Thoracic aorta (tissue), 2 donors: ENCODE measurements around the gene TRIL. TPM values are rescaled to one million over a fixed set of nuclear protein-coding genes. Genes with fewer than 3 reads are reported as not detected.

Experiments used
- ATAC-seq: fragments of 150-250 bp; one replicate; pipeline ENCODE4 v1.8.0; 2017; ENCODE audit warnings: low read depth; ENCODE audit not compliant: insufficient number of reproducible peaks, low FRiP score
- DNase-seq: peaks from one replicate; pipeline ENCODE4 v3.0.0-alpha.2; 2020; ENCODE audit warnings: low spot score
- H3K27ac ChIP-seq, 2 donors: fragments of 200-600 bp; sonication (generic); 1 replicate in 1 of 2; 2 replicates in 1 of 2; pipeline ENCODE4 v1.5.1; 2016; ENCODE audit warnings: mild to moderate bottlenecking in 2 of 2, moderate library complexity in 2 of 2
- H3K27me3 ChIP-seq: fragments of 200-600 bp; sonication (generic); replicated peaks from 2 replicates; pipeline ENCODE4 v1.6.0; 2016; ENCODE audit warnings: mild to moderate bottlenecking; ENCODE audit not compliant: insufficient read depth
- H3K36me3 ChIP-seq: fragments of 200-600 bp; sonication (generic); one replicate; pipeline ENCODE4 v1.5.1; 2016
- H3K4me1 ChIP-seq, 2 donors: fragments of 200-600 bp; sonication (generic); 1 replicate in 1 of 2; 2 replicates in 1 of 2; pipeline versions ENCODE4 v1.5.1 to v1.6.0; 2016; ENCODE audit warnings: low read depth in 2 of 2, mild to moderate bottlenecking in 1 of 2; ENCODE audit not compliant: control insufficient read depth in 1 of 2
- H3K4me3 ChIP-seq: fragments of 200-600 bp; sonication (generic); 2 replicates; pipeline ENCODE4 v1.5.1; 2016; ENCODE audit warnings: mild to moderate bottlenecking
- H3K9me3 ChIP-seq: fragments of 200-600 bp; sonication (generic); 2 replicates; pipeline ENCODE4 v1.5.1; 2016
- total RNA-seq, 2 donors: library from RNA; depleted of rRNA; stranded (reverse); fragments of >200 nt; gene quantifications; one replicate each; pipeline versions ENCODE4 v1.1.0 to v1.2.3, GENCODE V29; 2016
- TF ChIP-seq, protein P1 (sequence below): fragments of 200-600 bp; sonication (generic); IDR thresholded peaks from one replicate; pipeline ENCODE4 v1.5.1; 2019; ENCODE audit warnings: antibody characterized with exemption

The TRIL gene
- total RNA-seq, 2 donors from 2014 or later: 0.49 to 2.6 TPM

DNA sequence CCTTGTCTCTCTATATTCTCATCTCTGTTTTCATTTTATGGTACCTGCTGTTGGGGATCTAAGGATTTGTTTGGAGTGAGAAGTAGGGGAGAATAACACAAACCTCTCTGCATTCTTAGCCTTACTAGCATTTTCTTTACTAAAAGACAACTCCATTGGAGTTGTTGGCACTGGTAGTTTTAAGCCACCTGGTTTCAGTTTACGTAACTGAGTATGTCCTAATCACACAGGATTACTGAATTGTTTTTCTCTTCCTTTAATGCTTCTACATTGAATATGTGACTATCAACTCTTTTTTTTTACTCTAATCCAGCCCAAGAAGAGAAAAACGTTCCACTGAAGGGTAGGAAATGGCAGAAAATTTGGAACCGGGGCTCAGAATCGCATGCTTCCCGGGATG is 30.0 kb upstream of the TRIL start:
- peak overlapping the region in 1 of 2 donors; percentile 28 for H3K27ac ChIP-seq
- H3K9me3 ChIP-seq: no peaks in the 10 kb centered on the region
- no peaks in the 10 kb centered on the region for H3K36me3 ChIP-seq
- TF ChIP-seq, protein P1, sequence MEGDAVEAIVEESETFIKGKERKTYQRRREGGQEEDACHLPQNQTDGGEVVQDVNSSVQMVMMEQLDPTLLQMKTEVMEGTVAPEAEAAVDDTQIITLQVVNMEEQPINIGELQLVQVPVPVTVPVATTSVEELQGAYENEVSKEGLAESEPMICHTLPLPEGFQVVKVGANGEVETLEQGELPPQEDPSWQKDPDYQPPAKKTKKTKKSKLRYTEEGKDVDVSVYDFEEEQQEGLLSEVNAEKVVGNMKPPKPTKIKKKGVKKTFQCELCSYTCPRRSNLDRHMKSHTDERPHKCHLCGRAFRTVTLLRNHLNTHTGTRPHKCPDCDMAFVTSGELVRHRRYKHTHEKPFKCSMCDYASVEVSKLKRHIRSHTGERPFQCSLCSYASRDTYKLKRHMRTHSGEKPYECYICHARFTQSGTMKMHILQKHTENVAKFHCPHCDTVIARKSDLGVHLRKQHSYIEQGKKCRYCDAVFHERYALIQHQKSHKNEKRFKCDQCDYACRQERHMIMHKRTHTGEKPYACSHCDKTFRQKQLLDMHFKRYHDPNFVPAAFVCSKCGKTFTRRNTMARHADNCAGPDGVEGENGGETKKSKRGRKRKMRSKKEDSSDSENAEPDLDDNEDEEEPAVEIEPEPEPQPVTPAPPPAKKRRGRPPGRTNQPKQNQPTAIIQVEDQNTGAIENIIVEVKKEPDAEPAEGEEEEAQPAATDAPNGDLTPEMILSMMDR: no peak
- H3K27me3 ChIP-seq: no peaks in the 10 kb centered on the region
- no peak for DNase-seq
- no peak for ATAC-seq
- H3K4me3 ChIP-seq: no peak overlapping the region
- peaks cover 4 to 13% of the 10 kb centered on the region in 2 donors for H3K4me1 ChIP-seq

DNA sequence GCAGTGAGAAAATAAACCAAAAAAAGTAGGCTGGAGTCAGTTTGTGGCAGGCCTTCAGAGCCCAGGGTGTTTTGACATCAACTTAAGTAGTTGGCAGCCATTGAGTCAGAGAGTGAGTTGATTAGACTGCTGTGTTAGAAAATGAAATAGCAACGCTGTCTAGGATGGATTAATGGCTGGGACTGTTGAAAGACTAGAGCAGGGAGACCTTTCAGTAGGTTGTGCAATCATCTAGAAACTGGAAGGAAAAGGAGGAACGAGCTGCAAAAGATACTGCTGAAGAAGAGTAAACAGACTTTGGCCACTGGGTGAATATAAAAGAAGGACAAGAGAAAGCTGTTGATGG is 28.6 kb upstream of the TRIL start:
- Histone ChIP-seq H3K9me3 (no peaks in the 10 kb centered on the region), H3K4me1 (peaks cover 4 to 13% of the 10 kb centered on the region in 2 donors), H3K4me3 (no peak overlapping the region), H3K27ac (no peak overlapping the region), H3K27me3 (no peaks in the 10 kb centered on the region), H3K36me3 (no peaks in the 10 kb centered on the region)
- peak; percentile 14 for ATAC-seq
- TF ChIP-seq, protein P1: no peak
- no peak for DNase-seq

DNA sequence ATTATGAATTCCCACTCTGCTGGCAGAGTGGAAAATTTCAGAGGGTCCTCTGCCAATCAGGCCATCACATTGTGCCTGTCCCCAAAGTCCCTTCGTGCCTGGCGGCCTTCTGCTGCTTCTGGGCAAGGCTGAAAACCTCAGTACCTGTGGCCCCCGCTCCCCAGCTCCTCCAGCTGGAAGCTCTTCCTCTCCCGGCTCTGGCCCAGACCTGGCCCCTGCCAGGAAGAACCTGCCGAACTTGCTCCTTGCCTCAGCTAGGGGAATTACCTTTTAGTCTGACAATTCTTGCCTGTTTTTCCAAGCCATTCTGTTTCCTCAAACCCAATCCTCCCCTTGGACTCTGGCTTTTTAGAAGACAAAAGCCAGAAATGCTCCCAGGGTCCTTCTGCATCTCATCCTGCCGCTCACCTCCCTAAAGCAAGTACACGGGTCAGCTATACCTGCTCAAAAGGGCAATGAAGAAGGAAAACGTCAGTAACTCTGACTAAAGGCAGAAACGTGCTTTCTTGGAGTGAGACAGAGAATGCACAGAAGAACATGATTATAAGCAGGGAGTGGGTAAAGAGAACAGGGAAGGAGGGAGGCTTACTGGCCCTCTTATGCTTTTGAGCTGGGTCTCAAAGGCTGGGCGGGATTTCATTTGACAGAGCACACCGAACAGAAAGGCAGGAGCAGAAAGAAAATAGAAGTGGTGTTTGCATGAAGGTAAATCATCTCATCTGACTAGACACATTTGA is 28.1 kb upstream of the TRIL start:
- Histone ChIP-seq H3K9me3 (no peaks in the 10 kb centered on the region), H3K4me3 (no peak overlapping the region), H3K27me3 (no peaks in the 10 kb centered on the region), H3K4me1 (peaks cover 4 to 13% of the 10 kb centered on the region in 2 donors), H3K36me3 (no peaks in the 10 kb centered on the region), H3K27ac (no peak overlapping the region)
- DNase-seq (no peak), ATAC-seq (no peak)
- TF ChIP-seq, protein P1: no peak

DNA sequence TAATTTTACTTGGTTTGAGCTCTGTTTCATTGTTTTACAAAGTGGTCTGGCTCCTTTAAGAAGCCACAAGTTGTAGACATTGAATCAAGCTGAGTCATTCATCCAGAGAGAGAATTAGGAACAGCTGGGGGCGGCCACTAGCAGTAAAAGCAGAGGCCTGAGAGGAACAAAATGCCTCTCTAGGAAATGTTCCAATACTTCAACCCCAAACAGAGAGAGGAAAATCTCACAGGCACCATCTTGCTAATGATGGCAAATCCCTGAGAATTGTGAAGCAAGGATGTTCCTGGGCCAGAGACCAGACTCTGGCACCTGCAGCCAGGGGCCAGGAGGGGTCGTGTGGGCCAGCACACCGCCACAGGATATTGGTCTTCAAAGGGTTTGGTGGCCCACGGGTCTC is 26.5 kb upstream of the TRIL start:
- ATAC-seq: no peak
- Histone ChIP-seq H3K4me1 (peaks cover 4 to 13% of the 10 kb centered on the region in 2 donors), H3K4me3 (no peak overlapping the region)

DNA sequence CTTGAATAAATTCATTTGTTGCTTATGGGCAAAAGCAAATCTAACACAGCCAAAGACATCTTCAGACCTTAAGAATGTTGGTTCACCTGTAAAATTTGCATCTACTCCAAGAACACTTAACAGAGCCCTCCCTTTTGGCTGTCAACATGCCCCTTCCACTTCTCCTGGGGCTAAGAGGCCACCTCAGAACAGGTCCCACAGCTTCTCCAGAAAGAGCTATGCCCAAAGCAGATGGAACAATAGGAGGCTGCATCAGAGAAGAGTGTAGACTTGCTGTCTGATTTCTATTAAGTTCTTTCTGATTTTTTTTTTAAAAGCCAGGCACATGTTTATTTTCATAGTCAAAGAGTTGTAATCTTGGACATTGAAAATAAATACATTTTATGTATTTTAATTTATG is 26.1 kb upstream of the TRIL start:
- DNase-seq: no peak
- ATAC-seq: no peak
- H3K4me3 ChIP-seq: no peak overlapping the region
- H3K27me3 ChIP-seq: no peaks in the 10 kb centered on the region
- TF ChIP-seq, protein P1: no peak
- H3K36me3 ChIP-seq: no peaks in the 10 kb centered on the region
- peaks cover 4 to 12% of the 10 kb centered on the region in 2 donors for H3K4me1 ChIP-seq
- no peaks in the 10 kb centered on the region for H3K9me3 ChIP-seq
- no peak overlapping the region for H3K27ac ChIP-seq

More for the DNA sequence above, 26.5 kb upstream of the TRIL start:
- TF ChIP-seq, protein P1: no peak
- Histone ChIP-seq H3K27ac (no peak overlapping the region), H3K27me3 (no peaks in the 10 kb centered on the region), H3K9me3 (no peaks in the 10 kb centered on the region), H3K36me3 (no peaks in the 10 kb centered on the region)
- no peak for DNase-seq
